K562 (cell line): ENCODE measurements around the gene KCNA2. TPM values are rescaled to one million over a fixed set of nuclear protein-coding genes. Genes with fewer than 3 reads are reported as not detected.

Source experiments
- ATAC-seq: fragments of 200-7000 bp; cut with Tn5 transposase; 3 replicates; pipeline ENCODE4 v1.9.1; 2020; ENCODE audit warnings: moderate library complexity
- BruUV-seq: library from RNA; stranded (reverse); fragments of 400-500 nt; replicated peaks from 2 replicates; lab custom pipeline; 2021; lab: Mats Ljungman, UMichigan
- CTCF ChIA-PET: fragments of 300-600 bp; formaldehyde crosslinking; extraction: SDS; loops from one replicate; lab custom pipeline; 2021; ENCODE audit warnings: low intra/inter-chr PET ratio; lab: Yijun Ruan, JAX
- POLR2A ChIA-PET: fragments of 300-600, 350-650 bp; sonication (Branson Sonifier 250); formaldehyde crosslinking; extraction: SDS; loops from one replicate; lab custom pipeline; 2021; ENCODE audit warnings: antibody characterized with exemption, inconsistent platforms; lab: Yijun Ruan, JAX
- DNase-seq, 4 experiments: peaks; one replicate each; pipeline versions ENCODE4 v3.0.0 to v3.0.0-alpha.2; 2011 to 2018; ENCODE audit warnings: low spot score in 3 of 4, mixed read lengths in 3 of 4; ENCODE audit errors: extremely low read depth in 1 of 4
- FAIRE-seq: peaks from 2 replicates; lab custom pipeline; 2011; peaks lifted over from hg19 to GRCh38; lab: Jason Lieb, UNC
- H2AFZ ChIP-seq: 2 replicates; pipeline ENCODE4 v1.6.0; 2011; ENCODE audit warnings: low read depth, low read length, control low read depth, inconsistent platforms
- H3K27ac ChIP-seq: fragments of 200-600 bp; 3 replicates; pipeline ENCODE4 v1.8.0; 2011; ENCODE audit warnings: low read depth, mild to moderate bottlenecking, control low read depth, inconsistent platforms, low read length, moderate library complexity, mixed read lengths; ENCODE audit errors: extremely low read depth
- H3K27me3 ChIP-seq, 2 experiments: fragments of 300-600 bp in 1 of 2; 2 replicates in 1 of 2; 3 replicates in 1 of 2; pipeline versions ENCODE4 v1.6.0 to v1.8.0; 2011; ENCODE audit warnings: inconsistent platforms in 2 of 2, low read length in 2 of 2, mild to moderate bottlenecking in 1 of 2, mixed read lengths in 1 of 2, moderate library complexity in 1 of 2; ENCODE audit not compliant: control insufficient read depth in 2 of 2, insufficient read depth in 2 of 2
- H3K36me3 ChIP-seq: fragments of 300-600 bp; 3 replicates; pipeline ENCODE4 v1.8.0; 2011; ENCODE audit warnings: mild to moderate bottlenecking, low read length, inconsistent platforms; ENCODE audit not compliant: control insufficient read depth, insufficient read depth
- H3K4me1 ChIP-seq, 2 experiments: fragments of 200-600 bp in 1 of 2; replicated peaks in 1 of 2; 2 replicates in 1 of 2; 3 replicates in 1 of 2; pipeline versions ENCODE4 v1.5.1 to v1.8.0; 2011; ENCODE audit warnings: inconsistent platforms in 2 of 2, low read length in 2 of 2, mild to moderate bottlenecking in 1 of 2, mixed read lengths in 1 of 2, moderate library complexity in 1 of 2; ENCODE audit not compliant: control insufficient read depth in 2 of 2, insufficient read depth in 2 of 2
- H3K4me2 ChIP-seq: 2 replicates; pipeline ENCODE4 v1.6.1; 2011; ENCODE audit warnings: low read length, control low read depth, inconsistent platforms, mixed read lengths; ENCODE audit not compliant: insufficient read depth
- H3K4me3 ChIP-seq: fragments of 200-600 bp; sonication (generic), shearing (Covaris generic); 2 replicates; pipeline ENCODE4 v1.5.1; 2016; ENCODE audit warnings: control low read depth, inconsistent platforms
- H3K79me2 ChIP-seq: fragments of 200-600 bp; 3 replicates; pipeline ENCODE4 v1.8.0; 2011; ENCODE audit warnings: low read length, inconsistent platforms; ENCODE audit not compliant: control insufficient read depth, insufficient read depth
- H3K9ac ChIP-seq, 2 experiments: 2 replicates each; pipeline versions ENCODE4 v1.6.0 to v1.6.1; 2011; ENCODE audit warnings: low read depth in 2 of 2, low read length in 2 of 2, control low read depth in 1 of 2, inconsistent platforms in 1 of 2, mild to moderate bottlenecking in 1 of 2, mixed read lengths in 1 of 2; ENCODE audit not compliant: insufficient read depth in 1 of 2
- H3K9me1 ChIP-seq: one replicate; pipeline ENCODE4 v1.6.0; 2011; ENCODE audit warnings: inconsistent platforms, mild to moderate bottlenecking, low read length, moderate library complexity; ENCODE audit not compliant: control insufficient read depth, insufficient read depth
- H3K9me3 ChIP-seq: replicated peaks from 2 replicates; pipeline ENCODE4 v1.5.1; 2011; ENCODE audit warnings: low read depth, low read length, inconsistent platforms; ENCODE audit not compliant: control insufficient read depth, insufficient read depth
- H4K20me1 ChIP-seq: replicated peaks from 2 replicates; pipeline ENCODE4 v1.6.1; 2011; ENCODE audit warnings: low read length, inconsistent platforms, mixed read lengths; ENCODE audit not compliant: control insufficient read depth, insufficient read depth
- CEBPZ ChIP-seq: fragments of 150-350 bp; IDR thresholded peaks from 2 replicates; pipeline ENCODE4 v1.6.1; 2014; ENCODE audit warnings: low read depth, mild to moderate bottlenecking, low read length, borderline replicate concordance
- CHD4 ChIP-seq: fragments of 200-600 bp; sonication (generic); IDR thresholded peaks from 3 replicates; pipeline ENCODE4 v1.6.1; 2012; ENCODE audit warnings: low read depth, mild to moderate bottlenecking, mixed read lengths, low read length, inconsistent platforms; ENCODE audit not compliant: insufficient read depth, insufficient replicate concordance, poor library complexity, severe bottlenecking
- MXD1 ChIP-seq: fragments of 250-450 bp; sonication (Bioruptor Pico); IDR thresholded peaks from 2 replicates; pipeline ENCODE4 v1.8.0; 2021; ENCODE audit warnings: borderline replicate concordance, mild to moderate bottlenecking, moderate library complexity; ENCODE audit not compliant: poor library complexity, severe bottlenecking
- RREB1 ChIP-seq: fragments of 250-450 bp; sonication (Bioruptor Pico); IDR thresholded peaks from 2 replicates; pipeline ENCODE4 v1.4.0; 2020
- SMAD2 ChIP-seq: fragments of 150-350 bp; IDR thresholded peaks from 2 replicates; pipeline ENCODE4 v1.6.1; 2014; ENCODE audit warnings: low read depth, mild to moderate bottlenecking, low read length
- SMARCA4 ChIP-seq: fragments of 450-650 bp; IDR thresholded peaks from 2 replicates; pipeline ENCODE4 v1.6.1; 2016
- TAF9B ChIP-seq: fragments of 450-650 bp; IDR thresholded peaks from 2 replicates; pipeline ENCODE4 v1.6.1; 2018; ENCODE audit warnings: mild to moderate bottlenecking; ENCODE audit not compliant: partially characterized antibody
- ZNF444 ChIP-seq: fragments of 250-450 bp; sonication (Bioruptor Pico); IDR thresholded peaks from 2 replicates; pipeline ENCODE4 v1.4.0; 2020; ENCODE audit warnings: mild to moderate bottlenecking, moderate library complexity
- WGBS: fragments of 100-300 bp; shearing (Covaris generic); methylation state at CpG from one replicate; pipeline ENCODE4 v1.1.6; 2016; ENCODE audit warnings: low coverage, mixed read lengths; ENCODE audit not compliant: insufficient coverage; ENCODE audit errors: missing lambda C conversion rate; 5-methylcytosine and 5-hydroxymethylcytosine counted together
- in situ Hi-C: fragments of 300-500 bp; cut with MboI; formaldehyde crosslinking; loops from 4 replicates; pipeline ENCODE4 v1.15.0; 2018; ENCODE audit warnings: inconsistent platforms, mixed read lengths
- intact Hi-C: fragments of 100-400 bp; cut with micrococcal nuclease; formaldehyde crosslinking; loops from 2 replicates; pipeline ENCODE4 v1.14.2; 2022
- polyA plus RNA-seq, 8 experiments: library from polyadenylated mRNA; depleted of rRNA in 4 of 8; stranded (reverse) in 5 of 8; unstranded in 3 of 8; fragments of >200 nt; fragmentation: Nextera tagmentation in 2 of 8; fragmentation: Illumina TruSeq in 1 of 8; extraction: Ambion mirVana in 2 of 8; extraction: Trizol in 1 of 8; gene quantifications; 2 replicates each; pipeline versions ENCODE4 v1.2.1 to v1.2.3, GENCODE V29; 2011 to 2014; ENCODE audit warnings: inconsistent platforms in 1 of 8, missing spikeins in 1 of 8
- total RNA-seq, 7 experiments: library from RNA; depleted of rRNA in 6 of 7; stranded (reverse); fragments of >200 nt in 6 of 7; fragmentation: Illumina TruSeq in 2 of 7; extraction: Trizol in 2 of 7; gene quantifications; 2 replicates each; pipeline versions ENCODE4 v1.2.1 to v1.2.3, GENCODE V29; 2011 to 2021; ENCODE audit warnings: low replicate concordance in 1 of 7

KCNA2 gene
- total and polyA plus RNA-seq, 9 of the 15 experiments (the other 6 are each of a cell fraction or from before 2014, with no cell fraction given): not detected

GRCh38 chr1:110587906-110588305 lies 18.3 kb downstream of the KCNA2 start:
- Histone ChIP-seq H3K27ac (no peak overlapping the region), H3K9me3 (no peaks in the 10 kb centered on the region), H3K4me1 (no peaks in the 10 kb centered on the region), H3K27me3 (peaks cover 9 to 53% of the 10 kb centered on the region in 2 experiments; a peak in 4 of 5 replicates), H3K4me3 (no peak overlapping the region), H3K9me1 (no peaks in the 10 kb centered on the region), H2AFZ (no peak overlapping the region), H4K20me1 (no peaks in the 10 kb centered on the region), H3K79me2 (no peaks in the 10 kb centered on the region), H3K9ac (no peak overlapping the region), H3K4me2 (no peak overlapping the region), H3K36me3 (no peaks in the 10 kb centered on the region)
- intact Hi-C loops: no loop called here
- WGBS: 0% methylated on average over 3 of the region's 4 CpGs
- DNase-seq: no peak
- ChIA-PET CTCF (no interaction called here), POLR2A (no interaction called here)
- TF ChIP-seq TAF9B (no peak), SMARCA4 (no peak), CHD4 (no peak), RREB1 (CRISPR knock-in tag) (no peak), CEBPZ (no peak), SMAD2 (no peak), MXD1 (CRISPR knock-in tag) (no peak), ZNF444 (CRISPR knock-in tag) (no peak)
- FAIRE-seq: no peak
- BruUV-seq: no TSS peak
- in situ Hi-C loops: no loop called here
- no peak for ATAC-seq
